Endothelial cell of hepatic sinusoid (primary cell): Measurements from ENCODE around the gene NSUN2.

Experiments
- in situ Hi-C: cut with HindIII; loops from 2 replicates; pipeline ENCODE4 v1.10.0; 2017; ENCODE audit warnings: low sequenced_read_pairs

Gene NSUN2

DNA sequence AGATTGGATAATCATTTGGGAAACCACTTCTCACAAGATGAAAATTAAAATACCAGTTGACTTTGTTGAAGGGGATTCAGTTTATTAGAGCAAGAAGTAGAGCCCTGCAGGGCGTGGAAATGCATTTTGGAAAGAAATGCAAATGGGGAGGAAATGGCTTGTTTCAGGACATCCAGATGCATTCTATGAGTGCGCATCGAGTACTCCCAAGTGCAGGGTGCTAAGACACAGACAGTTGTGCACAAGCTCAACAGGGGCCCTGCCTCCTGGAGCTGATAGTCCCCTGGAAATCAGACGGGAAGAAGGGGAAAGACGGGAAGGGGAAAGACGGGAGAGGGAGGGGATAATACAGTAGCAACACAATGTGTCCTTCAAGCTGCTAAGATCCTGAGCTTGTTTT is 64.0 kb downstream of the NSUN2 start:
- in situ Hi-C loops, result no loop called here

DNA sequence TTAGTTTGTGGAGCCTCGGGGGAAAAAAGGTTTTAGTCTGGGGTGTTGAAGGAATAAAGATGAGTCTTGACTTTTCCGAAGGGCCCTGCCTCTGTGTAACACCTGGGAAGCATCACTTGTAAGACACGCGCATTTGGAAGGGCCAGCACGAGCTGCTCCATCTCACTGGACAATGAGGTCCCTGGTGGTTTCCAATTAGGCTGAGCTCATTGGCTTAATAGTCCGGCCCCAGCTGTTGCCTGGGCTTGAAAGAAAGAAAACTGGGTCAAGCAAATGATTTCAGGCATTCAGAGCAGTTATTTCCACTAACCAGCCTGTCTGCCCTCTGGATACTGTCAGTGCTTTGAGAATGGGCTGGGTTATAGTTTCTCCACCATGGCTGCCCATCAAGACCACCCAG is 64.5 kb downstream of the NSUN2 start:
- in situ Hi-C loops, result no loop called here

DNA sequence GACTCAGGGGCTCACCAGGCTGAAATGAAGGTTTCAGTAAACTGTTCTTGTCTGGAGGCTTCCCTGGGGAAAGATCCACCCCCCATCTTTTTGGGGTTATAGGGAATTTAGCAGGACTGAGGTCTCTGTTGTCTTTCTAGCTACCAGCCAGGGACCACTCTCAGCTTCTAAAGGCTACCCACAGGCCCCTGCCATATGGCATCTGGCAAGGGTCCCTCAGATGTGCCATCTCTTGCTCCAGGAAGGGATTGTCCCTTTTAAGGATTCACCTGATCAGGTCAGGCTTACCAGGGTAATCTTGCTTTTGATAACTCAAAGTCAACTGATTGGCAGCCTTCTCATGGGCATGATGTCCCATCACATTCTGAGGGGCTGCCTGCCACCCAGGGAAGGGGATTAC is 65.0 kb downstream of the NSUN2 start:
- in situ Hi-C loops, result no loop called here

DNA sequence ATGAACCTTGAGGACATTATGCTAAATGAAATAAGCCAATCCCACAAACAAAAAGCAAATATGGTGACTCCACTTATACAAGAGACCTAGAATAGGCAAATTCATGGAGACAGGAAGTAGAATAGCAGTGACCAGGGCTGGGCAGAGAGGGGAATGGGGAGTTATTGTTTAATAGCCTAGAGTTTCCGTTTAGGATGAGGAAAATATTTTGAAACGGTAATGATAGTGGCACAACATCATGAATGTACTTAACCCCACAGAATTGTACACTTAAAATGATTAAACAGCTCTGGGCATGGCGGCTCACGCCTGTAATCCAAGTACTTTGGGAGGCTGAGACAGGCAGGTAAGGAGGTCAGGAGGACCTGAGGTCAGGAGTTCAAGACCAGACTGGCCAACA is 65.8 kb downstream of the NSUN2 start:
- in situ Hi-C loops, result no loop called here

DNA sequence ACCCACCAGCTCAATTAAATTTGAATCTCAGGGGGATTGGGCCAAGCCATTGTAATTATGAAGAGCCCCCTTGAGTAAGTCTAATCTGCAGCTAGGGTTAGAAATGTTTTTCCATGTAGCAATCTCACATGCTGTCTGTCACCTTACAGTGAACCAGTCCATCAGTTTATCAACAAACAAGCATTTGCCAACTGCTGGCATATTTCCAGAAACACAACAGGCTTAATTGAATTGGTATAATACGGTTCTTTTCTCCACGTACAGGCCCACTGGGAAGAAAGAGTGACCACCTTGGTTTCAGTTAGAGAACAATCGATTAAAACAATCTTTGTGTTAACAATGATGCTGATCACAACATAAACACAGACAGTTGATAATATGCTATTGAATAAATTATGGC is 67.4 kb downstream of the NSUN2 start:
- in situ Hi-C loops, result no loop called here

DNA sequence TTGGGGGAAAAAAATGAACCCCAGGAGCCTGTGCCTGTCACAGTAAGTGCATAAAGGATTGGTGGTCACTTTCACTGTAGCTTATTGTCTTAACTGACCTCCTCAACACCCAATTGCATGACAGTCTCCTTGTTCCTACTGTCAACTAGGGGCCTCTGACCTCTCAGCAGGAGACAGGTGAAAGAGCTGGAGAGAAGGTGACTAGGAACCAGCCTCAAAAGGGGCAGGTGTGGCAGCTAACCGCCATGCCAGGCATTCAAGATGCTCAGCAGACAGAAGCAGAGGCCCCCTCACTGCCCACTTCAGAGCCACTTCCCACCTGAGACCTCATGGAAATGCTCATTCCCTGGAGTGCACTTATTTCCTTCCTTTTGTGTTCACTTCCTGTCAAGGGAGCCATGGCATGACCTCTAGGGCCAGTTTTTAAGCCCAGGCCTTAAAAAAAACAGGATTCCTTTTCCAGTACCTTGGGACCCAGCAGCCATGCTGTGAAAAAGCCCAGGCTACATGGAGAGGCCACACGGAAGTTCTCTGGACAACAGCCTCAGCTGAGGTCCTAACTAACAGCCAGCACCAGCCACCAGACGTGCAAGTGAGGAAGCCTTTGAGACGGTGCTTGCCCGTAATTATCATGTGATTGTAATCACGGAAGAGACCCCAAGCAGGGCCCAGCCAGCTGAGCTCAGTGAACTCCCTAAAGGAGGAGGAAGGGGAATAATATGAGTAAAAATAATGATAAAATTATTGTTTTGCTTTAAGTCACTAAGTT is 74.9 kb downstream of the NSUN2 start:
- in situ Hi-C loops, result no loop called here

DNA sequence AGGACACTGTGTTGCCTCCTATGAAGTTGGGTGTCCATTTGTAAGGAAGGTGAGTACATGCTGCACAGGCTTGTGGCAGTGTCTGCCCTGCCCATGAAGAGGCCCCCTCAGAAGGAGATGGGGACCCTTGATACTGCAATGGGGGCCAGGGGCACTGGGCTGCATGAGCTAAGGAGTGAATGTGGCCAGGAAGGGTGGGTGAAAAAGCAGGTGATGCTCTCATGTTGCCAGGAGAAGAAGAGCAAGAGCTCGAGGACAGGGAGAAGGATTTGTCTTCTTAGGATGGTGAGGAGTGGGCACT is 76.1 kb downstream of the NSUN2 start:
- in situ Hi-C loops, result no loop called here

DNA sequence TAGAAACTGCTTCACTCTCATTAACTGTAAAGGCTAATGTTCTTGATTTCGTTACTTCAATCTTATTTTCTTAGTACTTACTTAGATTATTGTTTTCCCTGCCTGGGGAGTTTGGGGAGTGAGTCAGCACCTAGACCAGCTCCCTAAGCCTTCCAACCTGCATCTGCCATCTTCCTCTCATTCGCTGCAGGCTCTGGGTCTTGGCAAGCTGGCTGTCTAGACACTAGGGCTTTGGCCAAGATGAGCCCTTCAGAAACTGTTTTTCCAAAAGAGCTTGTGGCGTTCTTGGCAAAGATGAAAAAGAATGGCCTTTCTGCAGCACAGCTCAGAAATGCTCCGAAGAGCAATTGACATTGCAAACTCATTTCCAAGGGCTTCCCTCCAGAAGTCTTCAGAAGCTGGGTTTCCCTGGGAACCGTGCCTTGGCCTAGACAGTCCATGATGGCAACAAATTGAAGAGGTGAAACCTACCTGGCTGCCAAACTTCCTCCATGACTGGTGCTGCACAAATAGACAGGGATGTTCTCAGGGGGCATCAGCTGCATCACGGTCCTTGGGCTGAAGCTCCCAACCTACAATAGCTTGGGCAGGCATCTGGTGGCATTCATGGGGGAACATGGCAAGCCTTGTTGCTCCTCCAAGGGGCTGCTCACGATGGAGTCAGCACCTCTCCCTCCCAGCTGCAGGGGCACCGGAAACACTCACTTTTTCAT is 76.6 kb downstream of the NSUN2 start:
- in situ Hi-C loops, result no loop called here

DNA sequence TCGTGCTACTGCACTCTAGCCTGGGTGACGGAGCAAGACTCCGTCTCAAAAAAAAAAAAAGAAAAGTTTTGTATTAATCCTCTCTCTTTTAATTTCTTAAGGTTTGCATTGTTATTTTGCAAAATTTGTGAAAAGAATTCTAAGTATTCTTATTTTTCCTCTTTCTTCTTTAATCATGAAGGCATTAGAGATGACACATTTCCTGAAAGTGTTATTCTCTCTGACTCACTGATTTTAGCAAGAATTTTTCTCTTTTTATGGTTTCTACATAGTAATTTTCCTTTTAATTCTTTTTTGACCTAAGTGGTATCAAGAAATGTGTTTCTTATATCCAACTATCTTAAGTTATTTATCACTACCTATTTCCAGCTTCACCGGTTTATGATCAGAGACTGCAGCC is 78.0 kb downstream of the NSUN2 start:
- in situ Hi-C loops, result no loop called here

DNA sequence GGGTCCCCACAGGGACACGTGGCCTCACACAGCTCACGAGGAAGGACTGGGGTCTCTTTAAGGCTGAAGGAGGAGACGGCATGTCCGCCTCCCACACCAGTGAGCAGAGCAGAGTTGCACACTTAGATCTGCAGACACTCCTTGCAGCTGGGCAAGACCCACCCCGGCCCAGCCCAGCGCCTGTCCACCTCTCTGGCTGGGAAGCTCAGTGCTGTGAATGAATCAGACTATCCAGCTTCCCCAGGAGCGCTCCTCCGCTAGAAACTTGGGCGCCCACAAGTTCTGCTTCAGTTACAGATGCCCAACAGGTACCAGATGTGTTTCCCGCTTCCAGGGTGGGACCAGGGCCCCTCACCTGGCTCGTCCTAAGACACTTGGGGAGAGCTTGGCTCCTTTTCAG is 78.9 kb downstream of the NSUN2 start:
- in situ Hi-C loops, result no loop called here

DNA sequence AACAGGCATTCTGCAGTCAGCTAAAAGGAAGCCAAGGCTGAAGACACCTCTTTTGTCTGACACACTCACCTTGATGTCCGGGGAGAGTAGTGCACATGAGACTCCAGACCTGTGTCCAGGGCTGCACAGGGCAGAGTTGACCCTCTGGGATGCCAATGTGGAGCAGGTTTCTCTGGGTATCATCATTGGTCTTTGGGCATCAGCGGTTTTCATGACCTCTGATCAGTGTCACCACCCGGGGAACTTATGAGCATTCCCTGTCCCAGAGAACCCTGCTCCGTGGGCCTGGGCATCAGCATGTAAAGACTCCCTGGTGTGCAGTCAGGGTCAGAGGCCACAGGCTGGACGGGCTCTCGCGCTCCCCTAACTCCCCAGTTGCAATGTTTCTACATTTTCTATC is 80.2 kb downstream of the NSUN2 start:
- in situ Hi-C loops, result no loop called here

DNA sequence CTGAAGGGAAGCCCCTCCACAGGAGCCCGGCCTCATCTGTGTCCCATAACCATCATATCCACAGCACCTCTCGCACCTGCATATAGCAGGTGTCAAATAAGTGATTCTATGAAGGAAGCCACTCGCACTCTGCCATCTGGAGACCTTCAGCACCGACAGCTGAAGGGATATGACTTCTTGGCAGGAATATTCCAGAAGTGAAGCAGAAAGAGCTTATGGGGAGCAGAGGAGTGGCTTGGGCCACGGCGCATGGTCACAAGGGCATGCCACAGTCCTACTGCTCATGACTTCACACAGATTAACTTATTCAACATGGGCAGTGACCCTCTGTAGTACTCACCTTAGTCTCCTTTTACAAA is 80.9 kb downstream of the NSUN2 start:
- in situ Hi-C loops, result no loop called here

DNA sequence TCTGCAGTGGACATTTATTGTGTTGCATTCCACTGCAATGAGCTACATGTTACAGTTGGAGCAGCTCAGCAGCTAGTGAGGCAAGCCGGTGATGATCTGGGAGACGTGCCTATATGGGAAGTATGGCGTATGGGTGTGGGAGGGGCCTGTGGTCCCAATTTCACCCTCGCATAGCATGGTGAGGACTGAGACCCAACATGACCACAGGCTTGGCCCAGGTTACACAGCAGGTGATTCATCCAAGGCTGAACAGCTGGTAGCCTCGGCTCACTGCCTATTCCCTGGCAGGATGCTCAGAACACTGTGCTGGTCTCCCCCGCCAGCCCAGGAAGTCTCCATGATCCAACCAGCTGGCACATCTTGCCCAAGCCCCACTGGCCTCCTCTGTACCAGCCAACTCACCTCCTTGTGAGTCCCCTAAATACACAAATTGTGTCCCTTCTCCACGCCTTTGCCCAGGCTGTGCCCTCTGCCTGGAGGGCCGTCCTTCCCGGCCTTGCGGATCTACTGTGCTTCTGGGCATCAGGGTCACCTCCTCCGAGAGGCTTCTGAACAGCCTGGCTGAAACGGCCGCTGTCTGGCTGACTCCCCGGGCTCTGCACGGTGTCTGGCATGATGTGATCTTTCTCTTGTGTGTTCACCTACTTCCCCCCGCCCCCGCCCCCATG is 81.4 kb downstream of the NSUN2 start:
- in situ Hi-C loops, result no loop called here

DNA sequence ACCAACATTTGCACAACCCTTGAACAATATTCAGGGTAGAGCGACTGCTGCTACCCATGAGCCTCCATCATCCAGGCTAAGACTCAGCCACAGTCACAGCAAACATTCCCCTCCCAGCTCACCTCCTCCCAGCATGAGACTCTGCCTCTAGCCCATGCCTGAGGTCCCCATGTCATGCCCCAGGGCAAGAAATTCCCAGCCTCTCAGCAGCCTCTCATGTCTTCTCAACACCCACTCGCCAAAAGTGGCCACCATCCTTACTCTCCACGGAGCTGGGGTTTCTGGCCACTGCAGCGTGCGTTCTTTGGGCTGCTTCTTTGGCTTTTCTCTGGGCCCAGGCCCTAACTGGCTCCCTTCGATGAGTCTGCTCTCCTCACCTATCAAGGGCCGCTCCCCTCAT is 82.2 kb downstream of the NSUN2 start:
- in situ Hi-C loops, result no loop called here
